CD4-positive, alpha-beta T cell treated with Interleukin-21 for 1 hour (primary cell): ENCODE data around the gene FUZ.

ENCODE experiments used
- DNase-seq: peaks from one replicate; pipeline ENCODE4 v3.0.0-alpha.2; 2020

FUZ gene, protein sequence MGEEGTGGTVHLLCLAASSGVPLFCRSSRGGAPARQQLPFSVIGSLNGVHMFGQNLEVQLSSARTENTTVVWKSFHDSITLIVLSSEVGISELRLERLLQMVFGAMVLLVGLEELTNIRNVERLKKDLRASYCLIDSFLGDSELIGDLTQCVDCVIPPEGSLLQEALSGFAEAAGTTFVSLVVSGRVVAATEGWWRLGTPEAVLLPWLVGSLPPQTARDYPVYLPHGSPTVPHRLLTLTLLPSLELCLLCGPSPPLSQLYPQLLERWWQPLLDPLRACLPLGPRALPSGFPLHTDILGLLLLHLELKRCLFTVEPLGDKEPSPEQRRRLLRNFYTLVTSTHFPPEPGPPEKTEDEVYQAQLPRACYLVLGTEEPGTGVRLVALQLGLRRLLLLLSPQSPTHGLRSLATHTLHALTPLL

DNA sequence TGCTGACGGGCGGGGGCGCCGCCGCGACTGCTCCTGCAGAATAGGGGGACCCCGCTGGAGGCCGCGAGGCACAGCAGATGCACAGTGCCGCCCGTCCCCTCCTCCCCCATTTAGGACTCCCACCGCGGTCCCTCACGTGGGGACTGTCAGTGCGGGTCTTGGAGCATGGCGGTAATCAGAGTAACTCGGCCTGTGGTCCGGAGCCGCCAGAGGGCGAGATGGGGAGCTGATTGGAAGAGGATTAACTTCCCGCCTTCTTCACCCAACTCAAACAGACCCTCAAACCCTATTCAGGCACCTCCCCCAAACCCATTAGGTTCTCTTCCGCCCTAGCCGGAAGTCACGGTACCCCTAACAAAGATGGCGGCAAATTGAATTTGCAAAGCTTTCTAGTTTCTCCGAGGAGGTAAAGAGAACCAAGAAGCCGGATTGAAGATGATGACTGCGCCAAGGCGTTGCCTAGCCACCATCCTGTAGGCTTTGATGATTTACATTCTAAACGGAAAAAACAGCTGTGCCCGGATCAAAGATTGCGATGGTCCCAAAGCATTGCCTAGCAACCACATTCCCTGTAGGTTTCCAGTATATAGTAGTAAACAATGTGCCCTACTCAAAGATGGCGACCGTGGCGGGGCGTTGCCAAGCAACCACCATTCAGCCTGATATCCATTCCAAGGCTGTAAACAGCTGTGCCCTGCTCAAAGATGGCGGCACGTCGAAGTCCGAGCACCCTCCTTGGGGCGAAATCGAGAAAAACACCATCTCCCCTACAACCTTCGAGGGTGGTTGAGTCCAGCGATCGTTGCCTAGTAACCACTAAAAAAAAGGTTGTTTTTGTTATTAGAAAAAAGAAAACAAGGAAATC is at the start of gene FUZ:
Gene FUZ (minus strand): TSS at position 296 of the 865 bp plus-strand sequence. CDS start 186 bp downstream, at position 110.
- peak; percentile 98 for DNase-seq

DNA sequence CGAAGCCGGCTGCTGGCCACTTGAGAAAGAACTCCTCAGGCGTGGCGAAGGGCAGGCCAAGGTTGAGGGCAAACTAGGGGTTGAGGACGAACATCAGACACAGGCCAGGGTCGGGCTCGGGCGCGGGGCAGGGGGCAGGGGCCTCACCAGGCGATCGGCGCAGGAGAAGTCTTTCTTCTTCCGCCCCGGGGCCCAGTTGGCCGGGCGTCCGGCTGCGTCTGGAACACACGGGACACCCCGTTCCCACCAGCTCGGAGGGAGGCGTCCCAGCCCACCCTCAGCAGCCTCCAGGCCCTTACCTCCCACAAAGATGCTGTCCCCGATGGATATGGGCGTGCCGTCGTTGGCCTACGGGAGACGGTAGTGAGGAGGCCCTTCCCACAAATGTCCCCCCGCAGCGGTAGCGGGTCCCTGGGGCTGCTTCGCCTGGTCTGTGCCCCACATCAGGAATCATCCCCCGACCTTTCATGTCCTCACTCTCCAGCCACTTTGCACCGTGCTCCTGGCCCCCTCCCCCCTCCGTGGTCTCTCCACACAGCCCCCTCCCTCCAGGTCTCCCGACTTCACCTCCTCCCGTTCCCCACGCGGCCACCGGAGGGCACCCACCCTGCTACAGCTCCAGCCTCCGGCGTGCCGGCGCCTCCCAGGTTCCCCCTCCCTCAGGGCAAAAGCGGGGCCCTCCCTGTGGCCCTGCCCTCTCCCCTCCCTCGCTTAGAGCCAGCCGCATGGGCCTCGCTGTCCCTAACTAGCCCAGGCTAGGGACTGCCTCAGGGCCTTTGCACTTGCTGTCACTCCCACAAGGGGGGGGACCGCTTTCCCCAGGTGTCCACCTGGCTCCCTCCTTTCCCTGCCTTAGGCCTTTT is 49.5 kb upstream of the FUZ start:
- no peak for DNase-seq

DNA sequence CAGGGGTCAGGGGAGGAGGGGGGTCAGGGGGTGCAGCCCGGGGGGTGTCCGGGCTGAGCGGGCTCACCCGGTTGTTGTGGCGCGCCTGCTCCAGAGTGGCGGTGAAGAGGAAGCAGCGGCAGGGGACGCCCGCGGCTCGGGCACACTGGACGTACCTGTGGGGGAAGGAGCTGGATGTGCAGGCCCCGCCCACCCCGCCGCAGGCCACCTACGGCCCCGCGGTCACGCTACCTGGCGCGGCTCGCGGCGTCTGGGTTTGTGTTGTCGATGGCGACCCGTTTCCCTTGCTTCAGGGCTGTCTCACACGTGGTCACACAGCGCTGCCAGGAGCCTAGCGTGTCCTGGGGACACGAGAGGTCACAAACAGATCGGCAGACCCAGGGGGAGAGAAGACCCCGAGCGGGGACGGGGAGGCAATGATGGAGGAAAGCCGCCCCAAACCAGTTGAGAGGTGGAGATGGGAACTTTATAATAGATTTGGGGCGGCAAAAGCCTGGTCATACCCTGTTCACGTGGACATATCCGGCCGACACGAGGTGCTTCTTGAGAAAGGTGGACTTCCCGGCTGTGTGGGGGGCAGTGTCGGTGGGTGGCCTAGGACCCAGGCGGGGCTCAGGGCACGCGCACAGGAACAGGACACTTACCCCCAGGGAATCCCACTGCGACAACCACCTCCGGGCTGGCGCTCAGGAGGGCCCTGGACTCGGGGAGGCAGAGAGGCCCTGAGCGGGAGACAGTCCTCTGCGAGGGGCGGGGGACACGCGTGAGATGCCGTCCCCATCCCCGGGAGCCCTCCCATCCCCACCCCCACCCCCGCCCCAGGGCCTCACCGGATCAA is 48.7 kb upstream of the FUZ start:
- no peak for DNase-seq

DNA sequence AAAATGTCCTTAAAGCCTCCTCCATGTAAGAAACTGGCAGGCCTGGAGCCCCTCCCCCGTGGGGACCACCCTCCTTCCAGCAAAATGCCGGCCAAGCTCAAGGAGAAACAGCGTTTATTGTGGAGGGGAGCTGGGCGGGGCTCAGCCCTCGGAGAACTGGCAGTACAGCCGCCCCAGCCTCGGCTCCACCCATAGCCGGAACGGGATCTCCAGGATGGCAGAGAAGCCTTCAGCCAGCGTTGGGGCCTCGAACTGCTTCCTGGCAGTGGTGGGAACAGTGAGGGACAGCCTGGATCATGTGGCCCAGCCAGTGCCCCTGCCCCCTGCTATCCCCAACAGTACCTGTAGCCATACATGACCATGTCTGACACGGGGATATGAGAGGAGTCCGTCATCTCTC is 48.0 kb upstream of the FUZ start:
- no peak for DNase-seq

DNA sequence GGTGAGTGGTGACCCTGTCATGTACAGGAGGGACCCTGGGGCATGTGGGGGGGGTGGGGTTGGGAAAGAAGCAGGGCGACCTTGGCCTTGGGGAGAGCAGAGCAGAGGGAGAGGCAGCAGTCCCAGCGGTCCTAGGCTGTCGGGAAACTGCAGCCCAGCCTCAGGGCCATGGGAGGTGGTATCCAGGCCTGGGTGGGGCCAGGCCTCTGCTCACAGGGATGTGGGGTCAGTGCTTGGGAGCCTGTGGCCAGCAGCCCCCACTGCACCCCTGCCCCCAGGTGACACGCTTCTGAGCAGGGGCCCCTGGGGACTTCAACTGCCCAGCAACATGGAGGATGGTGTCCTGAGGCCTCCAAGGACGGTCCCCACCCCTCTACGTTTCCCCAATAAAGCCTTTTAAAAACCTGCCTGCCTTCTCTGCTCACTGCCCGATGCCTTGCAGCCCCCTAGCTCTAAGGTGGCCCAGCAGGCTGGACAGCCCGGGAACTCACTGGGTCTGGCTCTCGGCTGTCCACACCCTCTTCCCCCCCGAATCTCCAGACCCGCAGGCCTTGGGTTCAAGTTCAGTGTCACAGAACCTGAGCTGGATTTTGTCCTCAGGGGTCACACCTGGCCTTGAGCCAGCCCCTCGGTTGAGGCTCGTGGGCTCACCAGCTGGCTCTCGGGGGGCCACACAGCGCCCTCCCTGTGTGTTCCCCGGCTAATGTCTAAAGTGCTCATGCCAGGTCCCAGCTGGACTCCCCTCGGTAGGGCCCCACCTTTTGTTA is 47.4 kb upstream of the FUZ start:
- no peak for DNase-seq

DNA sequence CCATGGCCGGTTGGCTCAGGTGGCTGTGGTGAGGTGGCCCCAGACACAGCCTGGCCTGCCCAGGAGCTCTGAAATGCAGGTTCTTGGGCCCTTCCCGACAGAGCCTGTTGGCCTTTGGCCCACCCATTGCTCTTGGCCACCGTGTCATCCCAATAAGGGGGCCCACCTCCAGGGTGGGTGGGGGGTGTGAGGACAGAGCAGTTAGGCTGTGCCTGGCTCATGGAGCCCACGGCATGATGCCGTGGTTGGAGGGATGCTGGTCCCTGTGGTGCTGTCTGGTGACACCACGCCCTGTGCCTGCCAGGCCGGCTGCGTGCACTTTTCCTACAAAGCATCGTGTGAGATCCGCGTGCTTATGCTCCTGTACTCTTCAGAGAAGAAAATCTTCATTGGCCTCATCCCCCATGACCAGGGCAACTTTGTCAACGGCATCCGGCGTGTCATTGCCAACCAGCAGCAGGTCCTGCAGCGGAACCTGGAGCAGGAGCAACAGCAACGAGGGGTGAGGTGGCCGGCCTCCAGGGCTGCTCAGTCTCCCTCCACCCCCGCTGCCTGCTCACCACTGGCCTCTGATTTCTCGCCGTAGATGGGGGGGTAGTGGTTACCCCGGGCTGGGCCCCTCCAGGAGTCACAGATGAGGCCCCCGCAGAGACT is 46.7 kb upstream of the FUZ start:
- no peak for DNase-seq

DNA sequence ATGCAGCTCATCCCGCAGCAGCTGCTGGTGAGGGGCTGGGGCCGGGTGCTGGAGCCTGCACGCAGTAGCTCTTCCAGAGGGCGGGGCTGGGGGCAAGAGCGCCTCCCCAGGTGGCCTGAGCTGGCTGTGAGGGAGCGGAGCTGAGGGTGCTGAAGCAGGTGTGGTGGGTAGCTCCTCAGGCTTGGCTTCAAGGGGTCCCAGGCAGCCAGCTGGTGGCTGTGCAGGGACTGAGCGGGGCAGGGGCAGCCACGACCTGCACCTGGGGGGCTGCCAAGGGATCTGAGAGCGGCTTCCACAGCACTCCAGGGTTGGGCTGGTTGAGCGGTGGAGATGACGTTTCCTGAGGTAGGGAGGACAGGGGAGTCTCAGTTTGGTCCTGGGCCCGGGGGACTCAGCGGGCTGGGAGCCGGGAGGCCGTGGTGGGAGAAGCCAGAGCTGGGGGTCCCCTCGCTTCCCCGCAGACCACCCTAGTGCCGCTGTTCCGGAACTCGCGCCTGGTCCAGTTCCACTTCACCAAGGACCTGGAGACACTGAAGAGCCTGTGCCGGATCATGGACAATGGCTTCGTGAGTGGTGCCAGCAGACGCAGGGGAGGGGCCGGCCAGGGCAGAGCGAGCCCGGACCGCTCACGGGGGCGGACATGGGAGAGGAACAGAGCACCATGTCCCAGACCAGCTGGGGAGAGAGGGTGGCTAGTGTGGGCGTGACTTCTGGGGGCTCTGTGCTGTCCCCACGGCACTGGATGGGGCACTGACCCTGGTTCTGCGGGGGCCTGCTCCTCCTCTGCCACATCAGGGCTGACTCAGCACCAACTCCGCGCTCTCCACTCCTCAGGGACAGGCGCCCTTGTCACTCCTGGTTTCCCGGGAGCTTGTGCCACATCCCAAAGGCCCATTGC is 45.2 kb upstream of the FUZ start:
- no peak for DNase-seq

DNA sequence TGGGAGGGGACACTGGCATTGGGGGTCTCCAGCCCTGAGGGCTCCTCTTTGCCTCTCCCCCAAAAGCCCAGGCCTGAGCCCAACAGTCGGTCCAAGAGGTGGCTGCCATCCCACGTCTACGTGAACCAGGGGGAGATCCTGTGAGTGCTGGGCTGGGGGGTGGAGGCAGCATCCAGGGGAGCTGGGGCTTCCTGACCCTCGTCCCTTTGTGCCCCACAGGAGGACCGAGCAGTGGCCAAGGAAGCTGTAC is 44.7 kb upstream of the FUZ start:
- DNase-seq = no peak

DNA sequence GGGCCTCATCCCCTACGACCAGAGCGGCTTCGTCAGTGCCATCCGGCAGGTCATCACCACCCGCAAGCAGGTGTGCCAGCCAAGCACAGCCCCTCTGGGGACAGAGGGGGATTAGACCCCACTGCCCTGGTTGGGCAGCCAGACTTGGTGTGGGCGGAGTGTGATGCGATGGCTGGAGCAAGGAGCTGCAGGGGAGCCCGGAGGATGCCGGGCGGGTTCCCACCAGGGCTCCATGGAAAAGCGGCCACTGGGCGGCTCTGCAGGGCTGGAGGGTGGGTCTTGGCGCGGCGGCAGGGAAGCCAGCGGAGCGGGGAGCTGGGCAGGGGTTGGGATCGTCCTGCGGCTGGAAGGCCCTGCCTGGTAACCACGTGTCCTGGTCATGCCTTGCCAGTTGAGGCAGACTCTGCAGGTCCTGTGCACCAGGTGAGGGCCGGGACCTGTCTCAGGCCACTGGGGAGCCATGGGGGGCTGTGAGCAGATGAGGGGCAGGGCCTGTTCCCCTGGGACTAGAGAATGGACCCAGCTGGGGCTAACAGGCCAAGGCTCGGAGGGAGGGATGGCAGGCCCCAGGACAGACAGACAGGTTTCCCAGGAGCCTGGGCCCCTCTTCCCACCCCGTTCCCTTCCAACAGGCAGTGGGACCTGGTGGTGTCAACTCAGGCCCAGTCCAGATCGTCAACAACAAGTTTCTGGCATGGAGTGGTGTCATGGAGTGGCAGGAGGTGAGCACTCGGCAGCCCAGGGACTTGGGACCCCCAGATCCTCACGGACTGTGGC is 44.2 kb upstream of the FUZ start:
- no peak for DNase-seq

DNA sequence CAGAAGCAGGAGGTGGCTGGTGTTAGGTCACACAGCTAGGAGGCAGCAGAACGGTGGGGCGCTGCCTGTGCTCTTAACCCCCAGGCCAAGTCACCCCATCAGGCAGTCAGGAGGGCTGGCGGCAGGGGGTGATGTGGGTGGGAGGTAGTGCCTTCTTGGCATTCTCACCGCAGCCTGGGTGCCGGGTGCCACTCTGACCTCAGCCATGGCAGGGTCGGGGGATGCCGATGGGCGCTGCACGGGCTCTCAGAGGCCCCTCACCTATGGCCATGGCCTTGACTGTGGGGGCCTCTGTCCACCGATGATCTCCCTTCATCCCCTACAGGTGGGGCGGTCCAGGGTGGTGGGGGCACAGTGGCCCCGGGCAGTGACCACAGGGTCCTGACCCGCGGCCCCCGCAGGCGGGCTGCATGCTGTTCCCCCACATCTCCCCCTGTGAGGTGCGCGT is 43.5 kb upstream of the FUZ start:
- DNase-seq = no peak

DNA sequence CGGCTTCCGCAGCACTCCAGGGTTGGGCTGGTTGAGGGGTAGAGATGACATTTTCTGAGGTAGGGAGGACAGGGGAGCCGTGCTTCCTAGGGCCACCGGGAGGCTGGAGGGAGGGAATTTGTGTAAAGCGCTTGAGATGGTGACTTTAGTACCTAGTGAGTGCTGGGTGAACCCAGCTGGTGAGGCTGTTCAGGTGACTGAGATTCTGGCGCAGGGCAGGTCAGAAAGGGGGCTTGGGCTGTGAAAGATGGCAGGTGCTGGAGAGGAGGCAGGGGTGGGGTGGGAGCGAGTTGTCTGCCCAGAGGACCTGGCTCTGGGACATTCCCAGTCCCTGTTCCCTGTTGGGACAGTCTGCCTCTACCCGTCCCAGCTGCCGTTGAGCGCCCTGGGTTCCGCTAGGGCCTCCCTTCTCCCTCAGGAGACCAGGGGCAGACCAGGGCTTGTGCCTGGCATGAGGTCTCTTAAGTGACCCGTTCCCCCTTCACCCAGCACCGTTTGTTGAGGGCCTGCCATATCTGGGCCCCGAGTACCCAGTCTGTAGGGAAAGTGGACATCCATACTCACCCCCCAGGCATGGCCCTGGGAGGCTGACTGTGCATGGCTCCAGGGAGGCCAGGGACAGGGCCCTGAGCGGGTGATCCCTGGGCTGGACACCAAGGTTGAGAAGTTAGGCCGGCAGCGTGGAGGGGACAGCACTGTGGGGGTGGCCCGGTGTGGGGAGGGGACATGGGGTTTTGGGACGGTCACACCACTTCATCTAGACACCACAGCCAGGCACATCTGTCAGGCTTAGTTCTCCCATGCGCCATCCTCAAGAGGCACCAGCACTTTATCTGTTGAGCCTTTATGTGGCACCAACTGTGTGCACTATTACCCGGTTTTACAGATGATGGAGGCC is 42.8 kb upstream of the FUZ start:
- no peak for DNase-seq

DNA sequence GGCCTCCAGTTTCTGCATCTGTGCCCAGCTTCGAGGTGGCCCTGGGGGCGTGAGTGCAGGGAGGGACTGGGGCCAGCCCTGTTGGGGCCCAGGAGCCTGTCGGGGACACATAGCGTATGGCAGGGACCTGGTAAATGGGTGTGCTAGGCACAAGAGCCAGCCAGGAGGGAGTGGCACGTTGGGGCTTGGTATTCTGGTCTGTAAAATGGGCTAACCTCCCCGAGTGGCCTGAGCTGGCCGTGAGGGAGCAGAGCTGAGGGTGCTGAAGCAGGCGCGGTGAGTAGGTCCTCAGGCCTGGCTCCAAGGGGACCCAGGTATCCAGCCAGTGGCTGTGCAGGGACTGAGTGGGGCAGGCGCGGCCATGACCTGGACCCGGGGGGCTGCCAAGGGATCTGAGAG is 42.2 kb upstream of the FUZ start:
- DNase-seq = no peak

DNA sequence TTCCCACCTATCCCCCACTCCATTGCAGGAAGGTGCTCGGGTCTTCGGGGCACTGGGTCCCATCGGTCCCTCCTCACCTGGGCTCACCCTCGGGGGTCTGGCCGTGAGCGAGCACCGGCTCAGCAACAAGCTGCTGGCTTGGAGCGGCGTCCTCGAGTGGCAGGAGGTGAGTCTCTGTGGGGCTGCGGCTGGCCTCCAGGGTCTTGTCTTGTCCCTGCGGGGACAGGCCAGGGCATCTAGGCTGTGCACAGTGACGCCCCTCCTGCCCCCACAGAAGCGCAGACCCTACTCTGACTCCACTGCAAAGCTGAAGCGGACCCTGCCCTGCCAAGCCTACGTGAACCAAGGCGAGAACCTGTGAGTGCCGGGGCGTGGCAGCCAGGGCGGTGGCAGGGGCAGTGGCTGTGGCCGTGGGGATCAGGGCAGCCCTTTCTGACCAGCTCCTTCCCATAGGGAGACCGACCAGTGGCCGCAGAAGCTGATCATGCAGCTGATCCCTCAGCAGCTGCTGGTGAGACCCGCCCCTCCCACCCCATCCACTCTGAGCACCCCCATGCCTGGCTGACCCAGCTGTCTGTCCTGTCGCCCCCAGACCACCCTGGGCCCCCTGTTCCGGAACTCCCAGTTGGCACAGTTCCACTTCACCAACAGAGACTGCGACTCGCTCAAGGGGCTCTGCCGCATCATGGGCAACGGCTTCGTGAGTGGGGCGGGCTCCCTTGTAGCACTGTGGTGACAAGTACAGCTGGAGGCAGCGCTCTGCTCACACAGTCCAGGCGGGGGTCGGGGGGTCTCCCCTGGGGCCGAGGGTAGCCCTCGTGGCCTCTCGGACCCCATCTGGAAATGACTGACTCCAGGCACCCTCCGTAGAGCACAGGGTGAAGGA is 41.5 kb upstream of the FUZ start:
- DNase-seq = no peak

DNA sequence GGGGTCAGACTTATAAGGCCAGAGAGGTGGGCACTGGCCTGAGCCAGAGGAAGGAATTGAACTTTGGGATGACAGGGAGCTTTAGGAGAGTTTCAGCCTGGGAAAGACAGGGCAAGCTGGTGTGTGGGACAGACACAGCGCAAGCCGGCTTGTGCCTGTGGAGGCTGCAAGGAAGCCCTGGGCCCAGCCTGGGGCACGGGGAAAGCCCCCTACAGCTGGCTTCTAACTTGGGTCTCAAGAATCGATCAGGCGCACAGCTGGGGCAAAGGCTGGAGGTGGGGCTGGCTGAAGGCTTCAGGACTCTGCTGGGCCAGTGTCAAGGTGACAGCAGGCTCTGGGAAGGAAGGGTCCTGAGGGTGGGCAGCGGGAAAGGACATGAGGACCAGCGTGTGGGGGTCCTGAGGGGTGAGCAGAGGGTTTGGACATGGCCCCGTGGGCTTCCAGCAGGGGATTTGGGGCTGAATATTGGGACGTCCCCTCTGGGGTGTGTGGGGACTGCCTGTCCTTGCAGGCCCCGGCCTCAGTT is 40.8 kb upstream of the FUZ start:
- no peak for DNase-seq

DNA sequence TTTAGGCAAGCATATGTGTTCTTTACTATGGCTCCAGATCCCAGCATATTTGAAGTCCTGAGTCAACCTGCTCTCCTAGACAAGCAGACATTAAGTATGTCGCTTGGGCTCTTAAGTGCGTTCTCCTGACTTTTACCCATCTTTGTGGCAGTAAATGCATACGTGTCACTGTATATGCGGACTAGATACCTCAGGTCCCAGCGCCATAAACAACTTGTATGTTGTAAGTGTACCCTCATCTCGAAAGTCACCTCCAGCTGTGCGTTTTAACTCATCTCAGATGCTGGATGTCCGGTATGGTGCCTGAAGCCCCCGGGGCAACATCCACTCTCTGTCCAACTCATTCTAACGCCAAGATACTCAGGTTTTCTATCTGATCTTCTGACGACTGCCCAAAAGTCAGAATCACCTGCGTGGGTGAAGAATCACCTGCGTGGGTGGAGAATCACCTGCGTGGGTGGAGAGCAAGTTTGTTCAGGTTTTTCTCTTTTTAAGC is 39.6 kb upstream of the FUZ start:
- DNase-seq = no peak

DNA sequence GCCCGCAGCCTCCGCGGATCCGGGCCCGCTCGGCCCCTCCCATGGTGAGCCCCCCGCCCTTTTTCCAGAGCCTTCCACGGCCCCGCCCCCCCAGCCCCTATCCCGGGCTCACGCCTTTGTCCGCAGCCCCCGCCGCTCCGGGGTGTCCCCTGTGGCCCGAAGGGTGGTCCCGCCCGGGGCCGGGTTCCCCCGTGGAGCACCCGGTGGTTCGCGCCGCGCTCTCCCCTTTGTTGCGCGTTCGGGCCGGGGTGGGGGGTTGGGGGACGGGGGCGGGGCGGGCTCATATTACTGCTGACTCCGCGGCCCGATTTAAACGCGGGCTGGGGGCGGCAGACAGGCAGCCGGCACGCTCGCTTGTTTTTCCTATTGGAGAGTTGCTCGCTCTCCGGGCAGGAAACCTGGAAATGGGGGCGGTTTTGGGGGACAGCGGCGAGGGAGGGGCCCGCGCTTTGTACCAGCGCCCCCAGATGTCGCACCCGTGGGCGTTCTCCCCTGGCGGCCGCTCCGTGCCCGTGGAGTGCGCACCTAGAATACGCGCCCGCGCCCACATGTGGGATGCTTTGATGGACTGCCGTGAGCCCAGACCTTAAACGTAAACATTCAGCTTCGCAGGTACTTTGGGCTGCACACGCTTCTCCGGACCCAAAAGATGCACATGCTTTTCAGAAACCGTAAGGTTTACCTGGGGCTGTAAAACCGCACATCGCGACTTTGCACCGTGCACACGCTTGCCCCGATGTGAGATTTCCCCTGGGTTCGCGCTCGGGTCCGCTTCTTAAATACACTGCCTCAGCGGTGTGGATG is 38.6 kb upstream of the FUZ start:
- DNase-seq = peak; percentile 46
